Adipose tissue (tissue), 3 donors: Measurements from ENCODE around the gene DYNC2LI1. TPM values are rescaled to one million over a fixed set of nuclear protein-coding genes. Genes with fewer than 3 reads are reported as not detected.

Experiments used
- H3K27ac ChIP-seq: one replicate; pipeline ENCODE4 v1.5.1; 2013; ENCODE audit warnings: low read depth, low read length
- WGBS, 3 donors: extraction: QIAGEN DNeasy Blood & Tissue Kit; methylation state at CpG; one replicate each; pipeline ENCODE4 v1.1.7; 2013; 5-methylcytosine and 5-hydroxymethylcytosine counted together
- polyA plus RNA-seq, 3 donors: library from polyadenylated mRNA; stranded (reverse); fragments of 200-250 nt; gene quantifications; one replicate each; pipeline ENCODE4 v1.2.3, GENCODE V29; 2013
- donor health status: healthy with polysubstance abuse.
- donor health status: Bipolar disorder and iron deficiency.
- donor health status: healthy.

DYNC2LI1 gene
- polyA plus RNA-seq, 3 donors = 11.4 to 31.5 (median 12.3) TPM

DNA sequence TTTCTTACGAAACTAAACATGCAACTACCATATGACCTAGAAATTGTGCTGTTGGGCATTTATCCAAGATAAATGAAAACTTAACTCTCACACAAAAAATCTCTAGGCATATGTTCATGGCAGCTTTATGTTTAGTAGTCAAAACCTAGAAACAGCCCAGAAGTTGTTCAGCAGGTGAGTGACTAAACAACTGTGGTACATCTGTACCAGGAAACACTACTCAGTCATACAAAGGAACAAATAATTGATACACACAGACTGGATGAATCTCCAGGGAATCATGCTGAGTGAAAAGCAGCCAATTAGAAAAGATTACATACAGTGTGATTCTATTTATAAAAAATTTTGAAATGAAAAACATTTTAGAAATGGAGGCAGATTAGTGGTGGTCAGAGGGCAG is 29.3 kb downstream of the DYNC2LI1 start:
- no peak overlapping the region for H3K27ac ChIP-seq
- 67 to 82% (median 67%) methylated on average over 1 of the region's 1 CpG for WGBS, 3 donors

DNA sequence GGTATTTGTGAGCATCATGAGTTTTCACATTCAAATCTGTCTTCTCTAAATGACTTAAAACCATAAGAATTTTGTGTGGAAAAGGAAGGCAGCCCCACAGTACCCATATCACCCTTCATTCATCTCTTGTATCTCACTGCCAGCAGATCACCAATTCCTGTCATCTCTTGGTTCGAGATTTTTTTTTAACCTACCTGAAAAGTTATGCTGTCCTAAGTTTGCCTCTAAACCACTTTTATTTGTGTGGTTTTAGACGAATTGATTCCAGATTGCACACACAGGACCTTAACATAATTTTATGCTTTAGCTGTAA is 32.8 kb downstream of the DYNC2LI1 start:
- H3K27ac ChIP-seq = no peak overlapping the region
- 48 to 92% (median 84%) methylated on average over 2 of the region's 2 CpGs for WGBS, 3 donors

DNA sequence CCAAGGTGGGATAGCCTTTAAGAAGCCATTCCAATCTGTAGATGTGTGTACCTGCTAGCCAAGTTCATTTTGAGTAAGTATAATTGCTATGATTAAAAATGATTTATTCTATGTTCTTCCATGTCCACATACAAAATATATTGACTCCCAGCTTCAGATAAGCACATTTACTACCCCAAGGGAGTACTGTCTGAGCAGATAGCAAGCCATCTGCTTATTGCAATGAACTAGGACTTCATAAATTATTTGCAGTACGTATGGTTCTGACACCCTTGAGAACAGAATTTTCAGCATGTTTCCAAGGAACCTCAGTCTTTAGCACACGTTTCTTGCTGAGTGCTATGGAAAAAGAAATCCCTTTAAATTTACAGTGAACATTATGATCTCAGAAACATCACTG is 36.6 kb downstream of the DYNC2LI1 start:
- WGBS, 3 donors = 53 to 67% (median 64%) methylated on average over 2 of the region's 2 CpGs
- no peak overlapping the region for H3K27ac ChIP-seq

DNA sequence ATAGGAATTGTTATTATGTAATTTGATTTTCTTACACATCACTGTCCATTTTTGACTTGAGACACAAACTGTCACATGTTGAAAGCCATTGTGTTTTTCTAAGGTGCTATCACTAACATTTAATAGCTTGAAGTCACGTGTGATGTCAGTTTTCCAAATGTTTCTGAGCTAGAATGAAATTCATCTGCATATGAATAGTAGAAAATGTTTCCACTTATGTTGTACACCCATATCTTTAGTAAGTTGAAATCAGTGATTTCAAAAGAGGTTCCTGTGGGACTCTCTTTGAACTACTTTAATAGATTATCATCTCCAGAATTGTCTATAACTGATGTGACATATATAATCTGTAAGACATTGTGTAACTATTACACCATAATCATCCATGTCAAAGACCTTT is 37.0 kb downstream of the DYNC2LI1 start:
- WGBS, 3 donors = 74 to 75% (median 74%) methylated on average over 1 of the region's 1 CpG
- H3K27ac ChIP-seq = no peak overlapping the region

- no peak overlapping the region for H3K27ac ChIP-seq
- 60 to 100% (median 96%) methylated on average over 2 of the region's 2 CpGs for WGBS, 3 donors
Observed at GRCh38 chr2:43812006-43812405, 38.2 kb downstream of the DYNC2LI1 start.

- H3K27ac ChIP-seq = no peak overlapping the region
- WGBS, 3 donors = 44 to 73% (median 55%) methylated on average over 2 of the region's 2 CpGs
Observed at GRCh38 chr2:43812947-43813346, 39.1 kb downstream of the DYNC2LI1 start.

DNA sequence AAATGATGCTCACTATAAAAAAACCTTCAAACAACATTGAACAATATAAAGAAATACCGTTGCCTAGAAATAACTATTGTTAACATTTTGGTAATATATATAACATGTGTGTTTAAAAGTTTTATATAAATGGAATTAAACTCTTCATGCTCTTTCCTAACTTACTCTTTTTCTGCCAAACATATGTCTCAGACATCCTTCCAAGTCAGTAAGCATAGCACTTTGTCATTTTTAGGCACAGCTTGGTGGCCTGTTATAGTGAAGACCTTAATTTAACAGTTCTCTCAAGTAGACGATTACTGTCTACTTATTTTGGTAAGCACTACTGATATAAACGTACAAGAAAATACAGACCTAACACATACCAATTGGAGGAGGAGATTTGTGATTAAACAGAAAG is 40.9 kb downstream of the DYNC2LI1 start:
- 92% methylated on average over 3 of the region's 3 CpGs for WGBS, 3 donors
- H3K27ac ChIP-seq = no peak overlapping the region

- no peak overlapping the region for H3K27ac ChIP-seq
- 31 to 50% (median 49%) methylated on average over 5 of the region's 5 CpGs for WGBS, 3 donors
Observed at GRCh38 chr2:43818761-43819160, 44.9 kb downstream of the DYNC2LI1 start.

GRCh38 chr2:43819491-43820163 is 45.8 kb downstream of the DYNC2LI1 start:
- H3K27ac ChIP-seq = no peak overlapping the region
- 56 to 84% (median 79%) methylated on average over 7 of the region's 7 CpGs for WGBS, 3 donors

- WGBS, 3 donors = 72 to 73% (median 72%) methylated on average over 7 of the region's 7 CpGs
- no peak overlapping the region for H3K27ac ChIP-seq
Observed at GRCh38 chr2:43822839-43823238, 49.0 kb downstream of the DYNC2LI1 start.

DNA sequence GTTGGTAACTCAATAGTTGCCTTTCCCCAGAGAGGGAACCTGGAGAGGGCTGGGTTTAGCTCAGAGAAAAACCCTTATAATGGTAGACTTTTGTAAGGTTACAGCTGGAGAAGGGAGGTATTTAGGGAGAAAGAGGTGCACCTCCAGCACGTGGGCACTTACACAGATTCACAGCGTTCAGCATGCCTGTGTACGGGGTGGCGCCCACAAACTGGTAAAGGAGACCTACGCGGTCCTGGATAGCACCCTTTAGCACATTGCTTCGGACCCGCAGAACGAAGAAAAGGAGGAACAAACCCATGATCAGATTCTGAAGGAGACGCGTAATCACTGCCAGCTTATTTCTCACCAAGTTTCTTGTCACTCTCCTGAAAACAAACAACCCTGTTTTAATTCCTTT is 49.9 kb downstream of the DYNC2LI1 start:
- 88 to 91% (median 89%) methylated on average over 11 of the region's 11 CpGs for WGBS, 3 donors
- no peak overlapping the region for H3K27ac ChIP-seq

DNA sequence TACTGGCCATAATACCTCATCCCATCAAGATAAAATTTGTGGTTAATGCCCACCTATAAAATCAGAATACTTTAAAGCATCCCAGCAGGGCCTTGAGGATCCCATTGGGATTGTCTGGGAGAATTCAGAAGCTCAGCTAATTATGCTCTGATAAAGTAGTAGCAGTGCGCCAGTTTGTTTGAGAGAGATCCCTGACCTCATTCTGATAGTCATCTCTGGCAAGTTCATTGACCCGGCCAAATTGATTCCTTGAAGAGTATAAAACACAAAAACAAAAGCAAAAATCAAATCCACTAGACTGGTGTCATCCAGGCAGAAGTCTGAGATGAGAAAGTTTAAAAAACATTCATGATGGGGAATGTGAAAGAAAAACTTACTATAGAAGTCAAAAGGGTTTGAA is 50.7 kb downstream of the DYNC2LI1 start:
- WGBS, 3 donors = 74 to 89% (median 88%) methylated on average over 2 of the region's 2 CpGs
- no peak overlapping the region for H3K27ac ChIP-seq

- 77 to 87% (median 81%) methylated on average over 12 of the region's 12 CpGs for WGBS, 3 donors
- no peak overlapping the region for H3K27ac ChIP-seq
Observed at GRCh38 chr2:43824951-43825493, 51.2 kb downstream of the DYNC2LI1 start.

GRCh38 chr2:43825841-43826240 is 52.0 kb downstream of the DYNC2LI1 start:
- H3K27ac ChIP-seq = no peak overlapping the region
- 67 to 70% (median 68%) methylated on average over 3 of the region's 3 CpGs for WGBS, 3 donors

GRCh38 chr2:43826305-43827250 is 52.7 kb downstream of the DYNC2LI1 start:
- no peak overlapping the region for H3K27ac ChIP-seq
- 94% methylated on average over 17 of the region's 17 CpGs for whole genome bisulfite sequencing, 3 donors

DNA sequence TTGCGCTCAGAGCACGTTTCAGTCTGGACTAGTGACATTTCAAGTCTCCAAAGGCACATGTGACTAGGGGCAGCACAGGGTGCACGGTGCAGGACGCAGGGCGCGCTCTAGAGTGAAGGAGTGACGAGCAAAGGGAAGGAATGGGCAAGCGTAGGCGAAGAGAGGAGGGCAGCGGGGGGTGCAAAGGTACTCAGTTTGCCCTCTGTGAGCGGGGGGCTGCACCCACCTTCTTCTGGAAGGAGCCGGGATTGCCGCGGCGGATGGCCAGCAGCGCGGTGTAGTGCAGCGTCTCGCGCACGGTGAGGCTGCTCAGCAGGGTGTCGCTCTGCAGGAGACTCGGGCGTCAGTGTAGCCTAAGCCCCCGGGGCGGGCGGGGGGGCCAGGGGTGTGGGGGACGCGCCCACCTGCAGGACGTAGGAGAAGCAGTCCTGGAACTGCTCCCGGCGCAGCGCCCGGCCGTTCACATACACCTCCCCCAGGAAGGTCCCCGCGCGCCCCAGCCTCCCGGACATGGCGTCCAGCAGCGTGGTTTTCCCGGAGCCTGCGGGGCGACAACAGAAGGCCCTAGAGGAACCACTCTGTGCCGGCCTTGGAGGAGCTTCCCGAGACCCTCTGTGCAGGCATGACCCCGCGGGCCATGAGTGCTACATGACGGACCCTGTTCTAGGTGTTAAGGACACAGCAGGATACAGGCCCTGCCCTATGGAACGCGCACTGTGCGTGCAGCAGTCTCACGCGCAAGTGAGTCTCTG is 57.9 kb downstream of the DYNC2LI1 start:
- no peak overlapping the region for H3K27ac ChIP-seq
- WGBS, 3 donors = 7 to 8% (median 7%) methylated on average over 47 to 54 of the region's 54 CpGs

GRCh38 chr2:43832457-43832856 is 58.6 kb downstream of the DYNC2LI1 start:
- no peak overlapping the region for H3K27ac ChIP-seq
- WGBS, 3 donors = 52 to 56% (median 54%) methylated on average over 3 of the region's 3 CpGs

DNA sequence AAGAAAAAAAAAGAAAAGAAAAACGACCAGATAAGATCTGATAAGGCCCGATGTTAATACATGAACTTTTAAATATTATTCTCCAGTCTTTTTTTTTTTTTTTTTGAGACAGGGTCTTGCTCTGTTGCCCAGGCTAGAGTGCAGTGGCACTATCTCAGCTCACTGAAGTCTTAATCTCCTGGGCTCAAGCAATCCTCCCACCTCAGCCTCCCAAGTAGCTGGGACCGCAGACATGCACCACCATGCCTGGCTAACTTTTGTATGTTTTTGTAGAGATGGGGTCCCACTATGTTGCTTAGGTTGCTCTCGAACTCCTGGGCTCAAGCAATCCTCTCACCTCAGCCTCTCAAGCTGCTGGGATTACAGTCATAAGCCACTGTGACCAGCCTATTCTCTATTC is 63.2 kb downstream of the DYNC2LI1 start:
- WGBS, 3 donors = 72 to 85% (median 80%) methylated on average over 4 of the region's 4 CpGs

More for the DNA sequence above, 63.2 kb downstream of the DYNC2LI1 start:
- no peak overlapping the region for H3K27ac ChIP-seq
